ENCODE results near the gene APOM.

APOM gene

GRCh38 chr6:31641370-31641769 lies 14.3 kb upstream of the APOM start:
- TF ChIP-seq PPARA (CRISPR knock-in tag; IDR thresholded peaks at IDR 0.05; ENCODE audit: borderline replicate concordance), result no peak
- no peak for TF ChIP-seq ZNF8 (CRISPR knock-in tag; IDR thresholded peaks at IDR 0.05)
- TF ChIP-seq ZFP30 (CRISPR knock-in tag; IDR thresholded peaks at IDR 0.05), result no peak
- no peak for TF ChIP-seq ZNF70 (CRISPR knock-in tag; IDR thresholded peaks at IDR 0.05)
- no peak for TF ChIP-seq ESRRG (CRISPR knock-in tag; IDR thresholded peaks at IDR 0.05)
- TF ChIP-seq GLIS3 (CRISPR knock-in tag; IDR thresholded peaks at IDR 0.05), result no peak
- no peak for TF ChIP-seq RARB (CRISPR knock-in tag; IDR thresholded peaks at IDR 0.05)
- TF ChIP-seq CSDC2 (CRISPR knock-in tag; IDR thresholded peaks at IDR 0.05), result no peak
- no peak for TF ChIP-seq ISL1 (CRISPR knock-in tag; IDR thresholded peaks at IDR 0.05)
- no peak for TF ChIP-seq BACH2 (CRISPR knock-in tag; IDR thresholded peaks at IDR 0.05; ENCODE audit: borderline replicate concordance)
- ATAC-seq, result no peak

- TF ChIP-seq ARNTL (CRISPR knock-in tag; IDR thresholded peaks at IDR 0.05; ENCODE audit: borderline replicate concordance, low read depth) (no peak), TCF4 (CRISPR knock-in tag; IDR thresholded peaks at IDR 0.05; ENCODE audit: borderline replicate concordance) (no peak), BACH2 (CRISPR knock-in tag; IDR thresholded peaks at IDR 0.05; ENCODE audit: borderline replicate concordance) (no peak), ZNF70 (CRISPR knock-in tag; IDR thresholded peaks at IDR 0.05) (no peak), ZFP3 (CRISPR knock-in tag; IDR thresholded peaks at IDR 0.05) (no peak), ESRRG (CRISPR knock-in tag; IDR thresholded peaks at IDR 0.05) (no peak), ZNF8 (CRISPR knock-in tag; IDR thresholded peaks at IDR 0.05) (no peak), TOX (CRISPR knock-in tag; IDR thresholded peaks at IDR 0.05; ENCODE audit: borderline replicate concordance) (no peak), ZC3H10 (CRISPR knock-in tag; IDR thresholded peaks at IDR 0.05) (no peak), PATZ1 (CRISPR knock-in tag; IDR thresholded peaks at IDR 0.05; ENCODE audit: borderline replicate concordance) (no peak), SNAI2 (CRISPR knock-in tag; IDR thresholded peaks at IDR 0.05) (no peak), OSR1 (CRISPR knock-in tag; IDR thresholded peaks at IDR 0.05) (no peak), ISL1 (CRISPR knock-in tag; IDR thresholded peaks at IDR 0.05) (no peak), RARB (CRISPR knock-in tag; IDR thresholded peaks at IDR 0.05) (no peak), GLIS3 (CRISPR knock-in tag; IDR thresholded peaks at IDR 0.05) (no peak), CSDC2 (CRISPR knock-in tag; IDR thresholded peaks at IDR 0.05) (no peak)
- no peak for ATAC-seq
Measured at GRCh38 chr6:31642798-31643570, 12.7 kb upstream of the APOM start.

- TF ChIP-seq ESRRG (CRISPR knock-in tag; IDR thresholded peaks at IDR 0.05) (no peak), CSDC2 (CRISPR knock-in tag; IDR thresholded peaks at IDR 0.05) (no peak), PPARA (CRISPR knock-in tag; IDR thresholded peaks at IDR 0.05; ENCODE audit: borderline replicate concordance) (no peak), TSHZ2 (CRISPR knock-in tag; IDR thresholded peaks at IDR 0.05) (no peak), PATZ1 (CRISPR knock-in tag; IDR thresholded peaks at IDR 0.05; ENCODE audit: borderline replicate concordance) (no peak), ZNF8 (CRISPR knock-in tag; IDR thresholded peaks at IDR 0.05) (no peak), TOX (CRISPR knock-in tag; IDR thresholded peaks at IDR 0.05; ENCODE audit: borderline replicate concordance) (no peak)
- no peak for ATAC-seq
Measured at GRCh38 chr6:31643818-31644454, 11.8 kb upstream of the APOM start.

GRCh38 chr6:31645325-31645724 lies 10.4 kb upstream of the APOM start:
- no peak for ATAC-seq
- TF ChIP-seq ZFP30 (CRISPR knock-in tag; IDR thresholded peaks at IDR 0.05) (no peak), TOX (CRISPR knock-in tag; IDR thresholded peaks at IDR 0.05; ENCODE audit: borderline replicate concordance) (no peak), SNAI2 (CRISPR knock-in tag; IDR thresholded peaks at IDR 0.05) (no peak), PPARA (CRISPR knock-in tag; IDR thresholded peaks at IDR 0.05; ENCODE audit: borderline replicate concordance) (no peak), GLIS3 (CRISPR knock-in tag; IDR thresholded peaks at IDR 0.05) (no peak), ZNF565 (CRISPR knock-in tag; conservative IDR thresholded peaks at IDR 0.05; ENCODE audit: low read depth) (no peak), TSHZ2 (CRISPR knock-in tag; IDR thresholded peaks at IDR 0.05) (no peak), ZNF70 (CRISPR knock-in tag; IDR thresholded peaks at IDR 0.05) (no peak), TCF4 (CRISPR knock-in tag; IDR thresholded peaks at IDR 0.05; ENCODE audit: borderline replicate concordance) (no peak), ISL1 (CRISPR knock-in tag; IDR thresholded peaks at IDR 0.05) (no peak), CSRNP3 (CRISPR knock-in tag; IDR thresholded peaks at IDR 0.05) (no peak), ARNTL (CRISPR knock-in tag; IDR thresholded peaks at IDR 0.05; ENCODE audit: borderline replicate concordance, low read depth) (no peak)

Data from SK-N-SH treated with all-trans-retinoic acid at 6 μM for 48 hours (cell line).